ENCODE data around the gene TMEM225. TPM values are rescaled to one million over a fixed set of nuclear protein-coding genes. Genes with fewer than 3 reads are reported as not detected.

TMEM225 gene, protein sequence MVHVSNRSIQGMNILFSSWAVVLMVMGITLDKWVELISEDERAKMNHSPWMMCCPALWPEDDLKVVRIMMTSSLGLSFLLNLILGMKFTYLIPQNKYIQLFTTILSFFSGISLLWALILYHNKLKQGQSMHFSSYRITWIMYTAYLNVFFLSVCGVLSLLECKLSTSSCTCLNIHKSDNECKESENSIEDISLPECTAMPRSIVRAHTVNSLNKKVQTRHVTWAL
- not detected in 2 replicates for total RNA-seq (2013; cell fraction: nucleolus; rRNA removed)
- total RNA-seq (2014; rRNA removed) (not detected in 2 replicates), total RNA-seq (2014; rRNA removed; fragmentation: Illumina TruSeq; extraction: Trizol) (not detected in 2 replicates), total RNA-seq (2021) (not detected in 2 replicates), polyA plus RNA-seq (2011; rRNA removed) (not detected in 2 replicates), polyA plus RNA-seq (2014; fragmentation: Illumina TruSeq; extraction: Trizol) (not detected in 2 replicates), polyA plus RNA-seq (2014; fragmentation: Nextera tagmentation; extraction: Ambion mirVana) (not detected), polyA plus RNA-seq (2014; rRNA removed) (not detected in 2 replicates), polyA plus RNA-seq (2016; fragmentation: Nextera tagmentation; extraction: Ambion mirVana) (not detected), polyA minus RNA-seq (2011; rRNA and poly(A)+ RNA removed) (not detected in 2 replicates), Bru-seq, nascent RNA (not detected), BruChase-seq, experiment 1, labeled RNA remaining after a 6-hour chase (not detected), BruChase-seq, experiment 2, labeled RNA remaining after a 2-hour chase (not detected)
- not detected for polyA plus RNA-seq (2011; ENCODE audit: low read depth)
- not detected in 2 replicates for polyA plus RNA-seq (2011; cell fraction: cytosol; rRNA removed)
- not detected in 2 replicates for polyA plus RNA-seq (2011; cell fraction: nucleus; rRNA removed)
- polyA plus RNA-seq (2012) = not detected in 2 replicates
- polyA minus RNA-seq (2011; cell fraction: cytosol; rRNA and poly(A)+ RNA removed) = not detected in 2 replicates
- not detected in 2 replicates for polyA minus RNA-seq (2011; cell fraction: nucleus; rRNA and poly(A)+ RNA removed)
- long read RNA-seq, experiment 1 = 0 reads
- long read RNA-seq, experiment 2 = 0 reads

DNA sequence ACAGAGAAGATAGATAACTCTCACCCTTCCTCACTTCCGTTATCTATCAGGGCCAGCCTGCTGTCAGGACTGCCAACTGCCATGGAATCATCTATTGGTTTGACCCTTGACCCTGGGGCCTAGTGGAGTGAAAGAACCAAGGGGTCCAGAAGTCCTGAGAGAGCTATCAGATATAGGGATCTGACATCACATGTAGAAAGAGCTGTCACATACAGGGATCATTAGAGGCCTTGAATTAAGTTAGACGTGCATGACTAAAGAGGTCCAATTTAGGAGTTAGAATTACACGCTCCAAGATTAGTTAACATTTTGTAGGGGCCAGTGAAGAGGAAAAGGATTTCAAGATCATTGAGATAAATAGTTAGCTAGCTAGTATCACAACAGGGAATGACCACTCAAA is at the start of gene TMEM225:
TMEM225 (minus strand) TSS at position 101 of the 400 bp plus-strand sequence. CDS start 245 bp downstream, outside the sequence.
- Histone ChIP-seq H3K9ac (ENCODE audit: control insufficient read depth, insufficient read depth, low read length) (no peak within 1 kb of the TSS), H3K27me3 (replicated peaks in 1 of 2; ENCODE audit: control insufficient read depth in 2 of 2, insufficient read depth in 2 of 2, low read length in 1 of 2) (no peaks in the 10 kb centered on the region; a peak in 1 of 4 replicates), H3K9me3 (replicated peaks; ENCODE audit: control insufficient read depth, insufficient read depth, low read length) (no peaks in the 10 kb centered on the region), H3K4me1 (ENCODE audit: control insufficient read depth, insufficient read depth, low read length) (no peaks in the 10 kb centered on the region), H3K4me3 (no peak within 1 kb of the TSS), H4K20me1 (ENCODE audit: control insufficient read depth, insufficient read depth) (no peaks in the 10 kb centered on the region), H2AFZ (ENCODE audit: control insufficient read depth, low read depth, low read length) (no peak within 1 kb of the TSS), H3K79me2 (ENCODE audit: control insufficient read depth, insufficient read depth, low read length) (no peaks in the 10 kb centered on the region), H3K4me2 (ENCODE audit: control insufficient read depth, insufficient read depth) (no peak within 1 kb of the TSS), H3K27ac (ENCODE audit: control insufficient read depth, insufficient read depth) (no peak within 1 kb of the TSS), H3K36me3 (ENCODE audit: control insufficient read depth in 2 of 2, insufficient read depth in 2 of 2, low read length in 1 of 2) (no peaks in the 10 kb centered on the region)
- intact Hi-C loops (cut with micrococcal nuclease; ENCODE audit: unreplicated experiment) = no loop called here
- POLR2A ChIA-PET = no interaction called here
- DNase-seq (ENCODE audit: low read depth, low spot score) = no peak
- TF ChIP-seq RAD21 (IDR thresholded peaks at IDR 0.05; ENCODE audit: insufficient read depth, low read depth, low read length) (no peak), SPI1 (IDR thresholded peaks at IDR 0.05; ENCODE audit: borderline replicate concordance, insufficient read depth, low read depth, low read length) (no peak), RELA (IDR thresholded peaks at IDR 0.05; ENCODE audit: borderline replicate concordance, partially characterized antibody) (no peak), PAX5 (IDR thresholded peaks at IDR 0.05; ENCODE audit: borderline replicate concordance, low read depth, low read length) (no peak), CBFB (IDR thresholded peaks at IDR 0.05; ENCODE audit: low read depth) (no peak)
- TF ChIP-seq, protein P1, sequence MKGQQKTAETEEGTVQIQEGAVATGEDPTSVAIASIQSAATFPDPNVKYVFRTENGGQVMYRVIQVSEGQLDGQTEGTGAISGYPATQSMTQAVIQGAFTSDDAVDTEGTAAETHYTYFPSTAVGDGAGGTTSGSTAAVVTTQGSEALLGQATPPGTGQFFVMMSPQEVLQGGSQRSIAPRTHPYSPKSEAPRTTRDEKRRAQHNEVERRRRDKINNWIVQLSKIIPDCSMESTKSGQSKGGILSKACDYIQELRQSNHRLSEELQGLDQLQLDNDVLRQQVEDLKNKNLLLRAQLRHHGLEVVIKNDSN (IDR thresholded peaks at IDR 0.05; ENCODE audit: borderline replicate concordance, extremely low read length, insufficient read depth, low read depth, low read length) = no peak
- BruUV-seq (replicated peaks) = no TSS peak
- RAD21 ChIA-PET (ENCODE audit: unreplicated experiment) = no interaction called here
- 14% methylated on average over 3 of the region's 3 CpGs for WGBS (ENCODE audit: insufficient coverage, insufficient replicate concordance, low lambda C conversion rate, missing lambda C conversion rate)
- CTCF ChIA-PET = no interaction called here
- no peak for FAIRE-seq
- ATAC-seq = no peak
- in situ Hi-C loops (cut with MboI) = no loop called here
- SMC1A ChIA-PET (ENCODE audit: uncharacterized antibody, unreplicated experiment) = no interaction called here

Measured in GM12878 (cell line).